Calu3 (cell line): Measurements from ENCODE around the gene MSL3. TPM values are rescaled to one million over a fixed set of nuclear protein-coding genes. Genes with fewer than 3 reads are reported as not detected.

Source experiments
- Bru-seq: library from RNA; stranded (reverse); fragments of 400-500 nt; gene quantifications from one replicate; lab custom pipeline; 2021; lab: Mats Ljungman, UMichigan
- BruChase-seq, 2 experiments: library from RNA; stranded (reverse); fragments of 400-500 nt; gene quantifications; one replicate each; lab custom pipeline; 2021; lab: Mats Ljungman, UMichigan
- BruUV-seq: library from RNA; stranded (reverse); fragments of 400-500 nt; replicated peaks from 2 replicates; lab custom pipeline; 2021; lab: Mats Ljungman, UMichigan
- CTCF ChIA-PET: fragments of 300-600 bp; sonication (Branson Sonifier 250); formaldehyde crosslinking; loops from one replicate; lab custom pipeline; 2022; ENCODE audit warnings: antibody characterized with exemption; lab: Charles Lee
- DNase-seq: peaks from one replicate; pipeline ENCODE4 v3.0.0; 2022
- H3K27ac Mint-ChIP-seq: one replicate; pipeline ENCODE4 v1.8.0; 2022; ENCODE audit warnings: mixed read lengths; ENCODE audit not compliant: unreplicated experiment
- H3K27me3 Mint-ChIP-seq: one replicate; pipeline ENCODE4 v1.8.0; 2022; ENCODE audit warnings: mixed read lengths; ENCODE audit not compliant: unreplicated experiment
- H3K36me3 Mint-ChIP-seq: one replicate; pipeline ENCODE4 v1.8.0; 2022; ENCODE audit warnings: mild to moderate bottlenecking, moderate library complexity, mixed read lengths; ENCODE audit not compliant: insufficient read depth, unreplicated experiment
- H3K4me1 Mint-ChIP-seq: one replicate; pipeline ENCODE4 v1.8.0; 2022; ENCODE audit warnings: mild to moderate bottlenecking, low read depth, mixed read lengths; ENCODE audit not compliant: unreplicated experiment
- H3K4me3 Mint-ChIP-seq: one replicate; pipeline ENCODE4 v1.8.0; 2022; ENCODE audit warnings: mild to moderate bottlenecking, low read depth, moderate library complexity, mixed read lengths; ENCODE audit not compliant: unreplicated experiment
- H3K9me3 Mint-ChIP-seq: one replicate; pipeline ENCODE4 v1.8.0; 2022; ENCODE audit warnings: low read depth, mixed read lengths; ENCODE audit not compliant: unreplicated experiment
- intact Hi-C: fragments of 100-400 bp; cut with micrococcal nuclease; formaldehyde crosslinking; loops from one replicate; pipeline ENCODE4 v1.10.0; 2022; ENCODE audit not compliant: unreplicated experiment
- long read RNA-seq: library from polyadenylated mRNA; stranded (forward); transcript quantifications from one replicate; pipeline ENCODE4 v2.0.0, GENCODE V29; 2022
- total RNA-seq: library from RNA; stranded (reverse); gene quantifications from 2 replicates; pipeline ENCODE4 v1.2.3, GENCODE V29; 2022
- TF ChIP-seq, protein P1 (sequence below): fragments of 200-600 bp; IDR thresholded peaks from one replicate; pipeline ENCODE4 v1.8.0; 2022; ENCODE audit warnings: antibody characterized with exemption; ENCODE audit not compliant: unreplicated experiment

MSL3 gene, protein sequence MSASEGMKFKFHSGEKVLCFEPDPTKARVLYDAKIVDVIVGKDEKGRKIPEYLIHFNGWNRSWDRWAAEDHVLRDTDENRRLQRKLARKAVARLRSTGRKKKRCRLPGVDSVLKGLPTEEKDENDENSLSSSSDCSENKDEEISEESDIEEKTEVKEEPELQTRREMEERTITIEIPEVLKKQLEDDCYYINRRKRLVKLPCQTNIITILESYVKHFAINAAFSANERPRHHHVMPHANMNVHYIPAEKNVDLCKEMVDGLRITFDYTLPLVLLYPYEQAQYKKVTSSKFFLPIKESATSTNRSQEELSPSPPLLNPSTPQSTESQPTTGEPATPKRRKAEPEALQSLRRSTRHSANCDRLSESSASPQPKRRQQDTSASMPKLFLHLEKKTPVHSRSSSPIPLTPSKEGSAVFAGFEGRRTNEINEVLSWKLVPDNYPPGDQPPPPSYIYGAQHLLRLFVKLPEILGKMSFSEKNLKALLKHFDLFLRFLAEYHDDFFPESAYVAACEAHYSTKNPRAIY
- total RNA-seq (24.0 and 30.7 TPM in 2 replicates), Bru-seq, nascent RNA (percentile 65 among the genes with signal in this experiment), BruChase-seq, experiment 1, labeled RNA remaining after a 6-hour chase (percentile 74 among the genes with signal in this experiment), BruChase-seq, experiment 2, labeled RNA remaining after a 2-hour chase (percentile 70 among the genes with signal in this experiment)
- long read RNA-seq, transcript MSL3-201 (13 exons, 2,364 nt) = major isoform, 9 of 22 reads
- long read RNA-seq, transcript MSL3-233 (12 exons, 2,507 nt) = minor isoform, 5 of 22 reads
- long read RNA-seq, partial matches to known transcripts = 3 of 22 reads
- long read RNA-seq, other reads (novel, unspliced or antisense) = 3 of 22 reads

DNA sequence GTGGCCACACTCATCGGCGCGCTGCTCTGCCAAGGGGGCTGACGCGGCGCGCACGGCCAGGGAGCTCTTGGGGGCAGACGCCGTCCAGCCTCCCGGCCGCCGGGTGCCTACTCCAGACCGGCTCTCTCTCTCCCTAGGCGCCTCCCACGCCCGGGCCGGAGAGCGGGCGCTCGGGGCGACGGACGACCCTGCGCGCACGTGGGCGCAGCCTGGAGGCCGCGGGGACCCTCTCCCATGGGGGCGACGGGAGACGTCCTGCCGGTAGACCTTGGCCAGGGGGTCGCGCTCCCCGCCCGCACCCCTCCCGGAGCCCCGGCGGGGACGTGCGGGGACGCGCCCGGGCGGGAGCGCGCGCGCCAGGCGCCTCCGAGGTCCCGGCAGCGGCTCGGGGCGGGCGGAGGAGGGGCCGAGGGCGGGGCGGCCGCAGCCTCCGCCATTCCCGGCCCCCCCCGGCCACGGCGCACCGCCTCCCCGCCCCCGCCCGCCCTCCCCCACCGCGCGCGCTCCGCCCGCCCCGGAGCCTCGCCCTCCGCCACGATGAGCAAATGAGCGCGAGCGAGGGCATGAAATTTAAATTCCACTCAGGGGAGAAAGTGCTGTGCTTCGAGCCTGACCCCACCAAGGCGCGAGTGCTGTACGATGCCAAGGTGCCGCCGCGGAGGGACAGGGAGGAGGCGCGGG is at the start of gene MSL3:
TSS of gene MSL3 (plus strand) at position 519 of the 681 bp plus-strand sequence. CDS start at position 546, 27 bp downstream.
- Mint-ChIP-seq H3K4me1 (peaks cover 28% of the 10 kb centered on the region), H3K4me3 (peak within 1 kb of the TSS; percentile 97), H3K27me3 (peaks cover 39% of the 10 kb centered on the region), H3K27ac (peak within 1 kb of the TSS; percentile 93), H3K9me3 (no peaks in the 10 kb centered on the region), H3K36me3 (peaks cover 34% of the 10 kb centered on the region)
- BruUV-seq = no TSS peak
- CTCF ChIA-PET = interaction anchor here (0.6 kb wide), 1 partner anchor 1946 kb away, joined by 4 read pairs; no protein-coding TSS in a partner anchor
- intact Hi-C loops = no loop called here
- TF ChIP-seq, protein P1, sequence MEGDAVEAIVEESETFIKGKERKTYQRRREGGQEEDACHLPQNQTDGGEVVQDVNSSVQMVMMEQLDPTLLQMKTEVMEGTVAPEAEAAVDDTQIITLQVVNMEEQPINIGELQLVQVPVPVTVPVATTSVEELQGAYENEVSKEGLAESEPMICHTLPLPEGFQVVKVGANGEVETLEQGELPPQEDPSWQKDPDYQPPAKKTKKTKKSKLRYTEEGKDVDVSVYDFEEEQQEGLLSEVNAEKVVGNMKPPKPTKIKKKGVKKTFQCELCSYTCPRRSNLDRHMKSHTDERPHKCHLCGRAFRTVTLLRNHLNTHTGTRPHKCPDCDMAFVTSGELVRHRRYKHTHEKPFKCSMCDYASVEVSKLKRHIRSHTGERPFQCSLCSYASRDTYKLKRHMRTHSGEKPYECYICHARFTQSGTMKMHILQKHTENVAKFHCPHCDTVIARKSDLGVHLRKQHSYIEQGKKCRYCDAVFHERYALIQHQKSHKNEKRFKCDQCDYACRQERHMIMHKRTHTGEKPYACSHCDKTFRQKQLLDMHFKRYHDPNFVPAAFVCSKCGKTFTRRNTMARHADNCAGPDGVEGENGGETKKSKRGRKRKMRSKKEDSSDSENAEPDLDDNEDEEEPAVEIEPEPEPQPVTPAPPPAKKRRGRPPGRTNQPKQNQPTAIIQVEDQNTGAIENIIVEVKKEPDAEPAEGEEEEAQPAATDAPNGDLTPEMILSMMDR = no peak
- peak; percentile 76 for DNase-seq

DNA sequence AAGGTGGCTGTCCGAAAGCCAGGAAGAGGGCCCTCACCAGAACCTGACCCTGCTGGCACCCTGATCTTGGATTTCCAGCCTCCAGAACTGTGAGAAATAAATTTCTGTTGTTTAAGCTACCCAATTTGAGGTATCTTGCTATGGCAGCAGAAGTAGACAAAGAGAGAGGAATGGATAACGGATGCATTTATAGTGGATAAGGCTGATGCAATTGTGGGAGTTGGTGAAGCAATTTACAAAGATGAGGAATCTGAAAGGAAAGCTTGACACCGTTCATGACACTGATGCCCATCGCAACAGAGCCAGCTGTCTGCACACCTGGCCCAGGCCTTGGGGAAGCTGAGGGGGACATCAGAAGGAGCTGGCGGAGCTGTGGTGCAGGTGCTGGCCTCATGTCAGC is 35.7 kb upstream of the MSL3 start:
- intact Hi-C loops = no loop called here
- DNase-seq = no peak
- TF ChIP-seq, protein P1 = no peak
- H3K4me3 Mint-ChIP-seq = no peak overlapping the region
- H3K4me1 Mint-ChIP-seq = no peaks in the 10 kb centered on the region
- no peak overlapping the region for H3K27ac Mint-ChIP-seq
- no TSS peak for BruUV-seq
- no peaks in the 10 kb centered on the region for H3K9me3 Mint-ChIP-seq
- no peaks in the 10 kb centered on the region for H3K36me3 Mint-ChIP-seq
- H3K27me3 Mint-ChIP-seq = no peaks in the 10 kb centered on the region
- CTCF ChIA-PET = no interaction called here

DNA sequence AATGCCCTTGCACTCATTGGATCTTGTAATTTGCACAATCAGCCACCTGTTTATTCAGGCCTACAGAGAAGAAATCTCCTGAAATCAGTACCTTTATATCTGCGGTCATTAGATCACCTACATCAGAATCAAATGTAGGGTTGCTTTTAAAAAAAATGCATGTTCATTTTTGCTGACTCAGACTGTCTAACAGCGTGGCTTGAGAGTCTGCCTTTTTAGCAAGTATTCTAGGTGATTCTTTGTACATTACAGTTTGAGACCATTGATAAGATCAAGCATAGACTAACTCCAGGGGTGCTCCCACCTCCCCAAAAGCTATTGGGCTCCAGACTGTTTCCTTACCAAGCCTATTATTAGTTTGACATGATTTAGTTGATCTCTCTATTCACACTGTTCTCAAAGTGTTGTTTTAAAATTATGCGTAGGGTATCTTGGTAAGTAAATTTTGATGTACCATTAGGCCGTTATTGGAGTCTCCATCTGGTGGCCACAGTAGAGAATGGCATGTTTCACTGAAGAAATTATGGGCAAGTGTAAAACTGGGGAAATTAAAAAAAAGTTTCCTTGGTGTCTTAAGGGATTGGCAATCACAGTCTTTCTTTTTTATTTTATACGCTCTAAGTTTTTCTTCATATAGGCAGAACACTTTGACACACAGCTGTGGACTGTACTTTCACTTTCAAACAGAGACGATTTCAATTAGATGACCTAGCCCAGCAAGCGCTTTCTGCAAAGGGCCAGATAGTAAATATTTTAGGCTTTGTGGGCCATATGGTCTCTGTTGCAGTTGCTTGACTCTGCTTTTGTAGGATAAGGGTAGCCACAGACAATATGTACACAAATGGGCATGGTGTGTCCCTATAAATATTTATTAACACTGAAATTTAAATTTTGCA is 33.7 kb upstream of the MSL3 start:
- DNase-seq = peak; percentile 17

More for the DNA sequence above, 33.7 kb upstream of the MSL3 start:
- Mint-ChIP-seq H3K27me3 (no peaks in the 10 kb centered on the region), H3K27ac (no peak overlapping the region), H3K9me3 (no peaks in the 10 kb centered on the region), H3K4me1 (no peaks in the 10 kb centered on the region), H3K36me3 (no peaks in the 10 kb centered on the region), H3K4me3 (no peak overlapping the region)
- intact Hi-C loops = loop anchor here (1.0 kb wide), 1 partner anchor 191 kb away; no protein-coding TSS in a partner anchor
- CTCF ChIA-PET = no interaction called here
- TF ChIP-seq, protein P1 = no peak
- no TSS peak for BruUV-seq
